GM12892 (cell line): ENCODE results near the gene FIBCD1.

ENCODE experiments used
- POLR2A ChIP-seq: IDR thresholded peaks from 2 replicates; pipeline ENCODE4 v1.6.1; 2011; ENCODE audit warnings: low read depth, low read length, control low read depth
- POLR2AphosphoS5 ChIP-seq: IDR thresholded peaks from 2 replicates; pipeline ENCODE4 v1.6.1; 2011; ENCODE audit warnings: low read depth, low read length, control low read depth

GRCh38 chr9:130912932-130913598 lies 26.0 kb downstream of the FIBCD1 start:
- TF ChIP-seq POLR2A (no peak), POLR2AphosphoS5 (no peak)
